Measurements from ENCODE around the gene CSH2. TPM values are rescaled to one million over a fixed set of nuclear protein-coding genes. Genes with fewer than 3 reads are reported as not detected.

Gene CSH2
- total and polyA plus RNA-seq, 2 of the 8 experiments (the other 6 are each of a cell fraction or from before 2014, with no cell fraction given), result 0.43 TPM; not detected in 1

DNA sequence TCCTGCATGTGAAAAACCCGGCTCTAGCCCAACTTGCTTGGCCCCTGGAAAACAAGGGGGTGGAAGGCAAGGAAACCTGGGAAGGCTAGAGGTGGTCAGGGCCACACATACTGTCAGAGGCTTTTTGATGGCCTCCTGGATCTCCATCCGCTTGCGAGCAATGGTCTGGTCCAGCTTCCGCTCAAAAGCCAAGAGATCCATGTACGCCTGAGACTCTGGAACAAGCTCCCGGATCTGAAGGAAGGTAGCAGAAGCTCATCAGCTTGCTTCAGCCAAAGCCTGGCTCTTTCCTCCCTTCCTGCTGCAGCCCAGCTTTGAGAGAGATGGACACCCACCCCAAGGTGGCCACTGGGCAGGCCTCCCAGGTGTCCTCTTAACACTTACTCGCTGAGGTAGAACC lies 36.7 kb downstream of the CSH2 start (continued):
- TF ChIP-seq, protein P1, sequence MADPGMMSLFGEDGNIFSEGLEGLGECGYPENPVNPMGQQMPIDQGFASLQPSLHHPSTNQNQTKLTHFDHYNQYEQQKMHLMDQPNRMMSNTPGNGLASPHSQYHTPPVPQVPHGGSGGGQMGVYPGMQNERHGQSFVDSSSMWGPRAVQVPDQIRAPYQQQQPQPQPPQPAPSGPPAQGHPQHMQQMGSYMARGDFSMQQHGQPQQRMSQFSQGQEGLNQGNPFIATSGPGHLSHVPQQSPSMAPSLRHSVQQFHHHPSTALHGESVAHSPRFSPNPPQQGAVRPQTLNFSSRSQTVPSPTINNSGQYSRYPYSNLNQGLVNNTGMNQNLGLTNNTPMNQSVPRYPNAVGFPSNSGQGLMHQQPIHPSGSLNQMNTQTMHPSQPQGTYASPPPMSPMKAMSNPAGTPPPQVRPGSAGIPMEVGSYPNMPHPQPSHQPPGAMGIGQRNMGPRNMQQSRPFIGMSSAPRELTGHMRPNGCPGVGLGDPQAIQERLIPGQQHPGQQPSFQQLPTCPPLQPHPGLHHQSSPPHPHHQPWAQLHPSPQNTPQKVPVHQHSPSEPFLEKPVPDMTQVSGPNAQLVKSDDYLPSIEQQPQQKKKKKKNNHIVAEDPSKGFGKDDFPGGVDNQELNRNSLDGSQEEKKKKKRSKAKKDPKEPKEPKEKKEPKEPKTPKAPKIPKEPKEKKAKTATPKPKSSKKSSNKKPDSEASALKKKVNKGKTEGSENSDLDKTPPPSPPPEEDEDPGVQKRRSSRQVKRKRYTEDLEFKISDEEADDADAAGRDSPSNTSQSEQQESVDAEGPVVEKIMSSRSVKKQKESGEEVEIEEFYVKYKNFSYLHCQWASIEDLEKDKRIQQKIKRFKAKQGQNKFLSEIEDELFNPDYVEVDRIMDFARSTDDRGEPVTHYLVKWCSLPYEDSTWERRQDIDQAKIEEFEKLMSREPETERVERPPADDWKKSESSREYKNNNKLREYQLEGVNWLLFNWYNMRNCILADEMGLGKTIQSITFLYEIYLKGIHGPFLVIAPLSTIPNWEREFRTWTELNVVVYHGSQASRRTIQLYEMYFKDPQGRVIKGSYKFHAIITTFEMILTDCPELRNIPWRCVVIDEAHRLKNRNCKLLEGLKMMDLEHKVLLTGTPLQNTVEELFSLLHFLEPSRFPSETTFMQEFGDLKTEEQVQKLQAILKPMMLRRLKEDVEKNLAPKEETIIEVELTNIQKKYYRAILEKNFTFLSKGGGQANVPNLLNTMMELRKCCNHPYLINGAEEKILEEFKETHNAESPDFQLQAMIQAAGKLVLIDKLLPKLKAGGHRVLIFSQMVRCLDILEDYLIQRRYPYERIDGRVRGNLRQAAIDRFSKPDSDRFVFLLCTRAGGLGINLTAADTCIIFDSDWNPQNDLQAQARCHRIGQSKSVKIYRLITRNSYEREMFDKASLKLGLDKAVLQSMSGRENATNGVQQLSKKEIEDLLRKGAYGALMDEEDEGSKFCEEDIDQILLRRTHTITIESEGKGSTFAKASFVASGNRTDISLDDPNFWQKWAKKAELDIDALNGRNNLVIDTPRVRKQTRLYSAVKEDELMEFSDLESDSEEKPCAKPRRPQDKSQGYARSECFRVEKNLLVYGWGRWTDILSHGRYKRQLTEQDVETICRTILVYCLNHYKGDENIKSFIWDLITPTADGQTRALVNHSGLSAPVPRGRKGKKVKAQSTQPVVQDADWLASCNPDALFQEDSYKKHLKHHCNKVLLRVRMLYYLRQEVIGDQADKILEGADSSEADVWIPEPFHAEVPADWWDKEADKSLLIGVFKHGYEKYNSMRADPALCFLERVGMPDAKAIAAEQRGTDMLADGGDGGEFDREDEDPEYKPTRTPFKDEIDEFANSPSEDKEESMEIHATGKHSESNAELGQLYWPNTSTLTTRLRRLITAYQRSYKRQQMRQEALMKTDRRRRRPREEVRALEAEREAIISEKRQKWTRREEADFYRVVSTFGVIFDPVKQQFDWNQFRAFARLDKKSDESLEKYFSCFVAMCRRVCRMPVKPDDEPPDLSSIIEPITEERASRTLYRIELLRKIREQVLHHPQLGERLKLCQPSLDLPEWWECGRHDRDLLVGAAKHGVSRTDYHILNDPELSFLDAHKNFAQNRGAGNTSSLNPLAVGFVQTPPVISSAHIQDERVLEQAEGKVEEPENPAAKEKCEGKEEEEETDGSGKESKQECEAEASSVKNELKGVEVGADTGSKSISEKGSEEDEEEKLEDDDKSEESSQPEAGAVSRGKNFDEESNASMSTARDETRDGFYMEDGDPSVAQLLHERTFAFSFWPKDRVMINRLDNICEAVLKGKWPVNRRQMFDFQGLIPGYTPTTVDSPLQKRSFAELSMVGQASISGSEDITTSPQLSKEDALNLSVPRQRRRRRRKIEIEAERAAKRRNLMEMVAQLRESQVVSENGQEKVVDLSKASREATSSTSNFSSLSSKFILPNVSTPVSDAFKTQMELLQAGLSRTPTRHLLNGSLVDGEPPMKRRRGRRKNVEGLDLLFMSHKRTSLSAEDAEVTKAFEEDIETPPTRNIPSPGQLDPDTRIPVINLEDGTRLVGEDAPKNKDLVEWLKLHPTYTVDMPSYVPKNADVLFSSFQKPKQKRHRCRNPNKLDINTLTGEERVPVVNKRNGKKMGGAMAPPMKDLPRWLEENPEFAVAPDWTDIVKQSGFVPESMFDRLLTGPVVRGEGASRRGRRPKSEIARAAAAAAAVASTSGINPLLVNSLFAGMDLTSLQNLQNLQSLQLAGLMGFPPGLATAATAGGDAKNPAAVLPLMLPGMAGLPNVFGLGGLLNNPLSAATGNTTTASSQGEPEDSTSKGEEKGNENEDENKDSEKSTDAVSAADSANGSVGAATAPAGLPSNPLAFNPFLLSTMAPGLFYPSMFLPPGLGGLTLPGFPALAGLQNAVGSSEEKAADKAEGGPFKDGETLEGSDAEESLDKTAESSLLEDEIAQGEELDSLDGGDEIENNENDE (IDR thresholded peaks at IDR 0.05; ENCODE audit: insufficient replicate concordance, low read length), result no peak
- TF ChIP-seq JUND (IDR thresholded peaks at IDR 0.05; ENCODE audit: low read length) (no peak), TAF1 (IDR thresholded peaks at IDR 0.05; ENCODE audit: low read depth, low read length) (no peak), POLR2A (IDR thresholded peaks at IDR 0.05; ENCODE audit: control extremely low read depth in 1 of 2, low read depth in 2 of 2, low read length in 2 of 2) (no peak), CHD1 (IDR thresholded peaks at IDR 0.05; ENCODE audit: low read depth, low read length) (no peak), HDAC2 (IDR thresholded peaks at IDR 0.05; ENCODE audit: borderline replicate concordance in 1 of 2, low read depth in 2 of 2, low read length in 2 of 2) (no peak), GABPA (IDR thresholded peaks at IDR 0.05; ENCODE audit: borderline replicate concordance, insufficient read depth, low read length) (no peak), BRCA1 (IDR thresholded peaks at IDR 0.05; ENCODE audit: low read depth, low read length) (no peak), MAFK (IDR thresholded peaks at IDR 0.05; ENCODE audit: low read depth, low read length) (no peak), CREB1 (IDR thresholded peaks at IDR 0.05) (no peak)
- TF ChIP-seq, protein P2, sequence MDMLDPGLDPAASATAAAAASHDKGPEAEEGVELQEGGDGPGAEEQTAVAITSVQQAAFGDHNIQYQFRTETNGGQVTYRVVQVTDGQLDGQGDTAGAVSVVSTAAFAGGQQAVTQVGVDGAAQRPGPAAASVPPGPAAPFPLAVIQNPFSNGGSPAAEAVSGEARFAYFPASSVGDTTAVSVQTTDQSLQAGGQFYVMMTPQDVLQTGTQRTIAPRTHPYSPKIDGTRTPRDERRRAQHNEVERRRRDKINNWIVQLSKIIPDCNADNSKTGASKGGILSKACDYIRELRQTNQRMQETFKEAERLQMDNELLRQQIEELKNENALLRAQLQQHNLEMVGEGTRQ (IDR thresholded peaks at IDR 0.05; ENCODE audit: low read length), result no peak
- TF ChIP-seq, protein P3, sequence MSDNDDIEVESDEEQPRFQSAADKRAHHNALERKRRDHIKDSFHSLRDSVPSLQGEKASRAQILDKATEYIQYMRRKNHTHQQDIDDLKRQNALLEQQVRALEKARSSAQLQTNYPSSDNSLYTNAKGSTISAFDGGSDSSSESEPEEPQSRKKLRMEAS (IDR thresholded peaks at IDR 0.05), result no peak

Measured in H1 (cell line).